ENCODE measurements around the gene SBNO2.
"Not testable (repeated sequence)": the region's sequence is repeated elsewhere in the genome, so short reads cannot be mapped to it uniquely, and the experiment has no call there.

The SBNO2 gene

GRCh38 chr19:1173845-1174809 is at the start of gene SBNO2:
SBNO2 (minus strand) TSS chr19:1174268; CDS start chr19:1154276, 19,992 bp downstream.
- no peak for DNase-seq

- DNase-seq = no peak
These were observed 49.2 kb upstream of the SBNO2 start for GRCh38 chr19:1223018-1223855.

- DNase-seq = no peak
These were observed 48.3 kb upstream of the SBNO2 start for GRCh38 chr19:1222394-1222793.

- DNase-seq = no peak
These were observed 47.8 kb upstream of the SBNO2 start for GRCh38 chr19:1221904-1222255.

GRCh38 chr19:1220976-1221903 is 47.2 kb upstream of the SBNO2 start:
- DNase-seq = no peak

GRCh38 chr19:1220477-1220930 is 46.4 kb upstream of the SBNO2 start:
- no peak for DNase-seq

- DNase-seq = no peak
These were observed 45.9 kb upstream of the SBNO2 start for GRCh38 chr19:1219786-1220476.

- no peak for DNase-seq
These were observed 44.9 kb upstream of the SBNO2 start for GRCh38 chr19:1218751-1219567.

GRCh38 chr19:1217366-1217765 is 43.3 kb upstream of the SBNO2 start:
- DNase-seq = no peak

- DNase-seq = no peak
These were observed 42.7 kb upstream of the SBNO2 start for GRCh38 chr19:1216756-1217155.

- no peak for DNase-seq
These were observed 41.0 kb upstream of the SBNO2 start for GRCh38 chr19:1214862-1215731.

GRCh38 chr19:1214299-1214861 is 40.3 kb upstream of the SBNO2 start:
- DNase-seq = no peak

- no peak for DNase-seq
These were observed 39.6 kb upstream of the SBNO2 start for GRCh38 chr19:1213391-1214286.

GRCh38 chr19:1211494-1212234 is 37.6 kb upstream of the SBNO2 start:
- no peak for DNase-seq

GRCh38 chr19:1210227-1210538 is 36.1 kb upstream of the SBNO2 start:
- no peak for DNase-seq

GRCh38 chr19:1208830-1209229 is 34.8 kb upstream of the SBNO2 start:
- not testable (repeated sequence) for DNase-seq

GRCh38 chr19:1206864-1207450 is 32.9 kb upstream of the SBNO2 start:
- no peak for DNase-seq

All from NCI-H187 treated with DMSO at 0.1 percent for 48 hours (cell line).